H1 (cell line): ENCODE measurements around the gene NEDD9. TPM values are rescaled to one million over a fixed set of nuclear protein-coding genes. Genes with fewer than 3 reads are reported as not detected.
A peak's percentile ranks its signal among the peaks of the same experiment; 100 is the strongest.

Experiments used
- CTCF ChIA-PET: fragments of 300-600 bp; sonication (Branson Sonifier 250); formaldehyde crosslinking; loops from one replicate; lab custom pipeline; 2021; ENCODE audit not compliant: partially characterized antibody; lab: Charles Lee
- POLR2A ChIA-PET: fragments of 300-600 bp; sonication (Branson Sonifier 250); formaldehyde crosslinking; loops from one replicate; lab custom pipeline; 2021; ENCODE audit warnings: inconsistent platforms; ENCODE audit not compliant: partially characterized antibody; lab: Charles Lee
- DNase-seq, 2 experiments: peaks; one replicate each; pipeline versions ENCODE4 v3.0.0 to v3.0.0-alpha.2; 2010 to 2022; ENCODE audit warnings: low spot score in 2 of 2, low read depth in 1 of 2, mixed read lengths in 1 of 2
- FAIRE-seq: peaks from 2 replicates; lab custom pipeline; 2011; peaks lifted over from hg19 to GRCh38; lab: Jason Lieb, UNC
- H2AFZ ChIP-seq: 2 replicates; pipeline ENCODE4 v1.8.1; 2012; ENCODE audit warnings: low read length, inconsistent platforms
- H2AK5ac ChIP-seq: 2 replicates; pipeline ENCODE4 v1.6.1; 2013; ENCODE audit warnings: low read depth, low read length
- H2BK120ac ChIP-seq: replicated peaks from 2 replicates; pipeline ENCODE3; 2013; ENCODE audit warnings: low read depth, low read length, inconsistent platforms
- H2BK12ac ChIP-seq: 2 replicates; pipeline ENCODE4 v1.6.1; 2013; ENCODE audit warnings: low read depth, low read length
- H2BK15ac ChIP-seq: 2 replicates; pipeline ENCODE4 v1.6.1; 2013; ENCODE audit warnings: low read length
- H2BK20ac ChIP-seq: 2 replicates; pipeline ENCODE4 v1.6.1; 2013; ENCODE audit warnings: low read length
- H2BK5ac ChIP-seq: 2 replicates; pipeline ENCODE4 v1.6.1; 2013; ENCODE audit warnings: low read depth, low read length
- H3K14ac ChIP-seq: 2 replicates; pipeline ENCODE4 v1.6.1; 2013; ENCODE audit warnings: inconsistent platforms; ENCODE audit not compliant: insufficient read length
- H3K18ac ChIP-seq: 2 replicates; pipeline ENCODE4 v1.6.1; 2013; ENCODE audit warnings: low read length; ENCODE audit errors: extremely low read depth
- H3K23ac ChIP-seq: 2 replicates; pipeline ENCODE4 v1.6.1; 2013; ENCODE audit warnings: inconsistent platforms; ENCODE audit not compliant: insufficient read length
- H3K23me2 ChIP-seq: 2 replicates; pipeline ENCODE4 v1.6.1; 2013; ENCODE audit warnings: low read depth, low read length
- H3K27ac ChIP-seq: 2 replicates; pipeline ENCODE4 v1.6.1; 2011; ENCODE audit warnings: low read depth, low read length, inconsistent platforms
- H3K27me3 ChIP-seq, 4 experiments: replicated peaks in 1 of 4; 1 replicate in 1 of 4; 2 replicates in 3 of 4; pipeline versions ENCODE4 v1.6.1 to v1.8.1; 2011 to 2013; ENCODE audit warnings: low read length in 3 of 4, mild to moderate bottlenecking in 3 of 4, inconsistent platforms in 2 of 4, mixed read lengths in 2 of 4, moderate library complexity in 1 of 4; ENCODE audit not compliant: control insufficient read depth in 3 of 4, insufficient read depth in 3 of 4; ENCODE audit errors: extremely low read depth in 1 of 4
- H3K36me3 ChIP-seq, 4 experiments: 2 replicates each; pipeline versions ENCODE4 v1.6.1 to v1.8.1; 2011 to 2013; ENCODE audit warnings: mild to moderate bottlenecking in 4 of 4, low read length in 3 of 4, moderate library complexity in 2 of 4, control low read depth in 1 of 4, inconsistent platforms in 1 of 4; ENCODE audit not compliant: insufficient read depth in 4 of 4, control insufficient read depth in 2 of 4
- H3K4ac ChIP-seq: replicated peaks from 2 replicates; pipeline ENCODE3; 2013; ENCODE audit warnings: low read length, low read depth, mixed read lengths, inconsistent platforms; ENCODE audit not compliant: insufficient read length
- H3K4me1 ChIP-seq, 4 experiments: replicated peaks in 1 of 4; 1 replicate in 1 of 4; 2 replicates in 3 of 4; pipeline versions ENCODE4 v1.6.1 to v1.8.1; 2011 to 2013; ENCODE audit warnings: low read length in 3 of 4, inconsistent platforms in 2 of 4, mixed read lengths in 1 of 4; ENCODE audit not compliant: insufficient read depth in 4 of 4, control insufficient read depth in 3 of 4
- H3K4me2 ChIP-seq, 2 experiments: 2 replicates each; pipeline versions ENCODE4 v1.6.1 to v1.8.1; 2011 to 2013; ENCODE audit warnings: low read depth in 2 of 2, low read length in 2 of 2, control low read depth in 1 of 2, inconsistent platforms in 1 of 2, mild to moderate bottlenecking in 1 of 2; ENCODE audit not compliant: insufficient read depth in 1 of 2
- H3K4me3 ChIP-seq, 4 experiments: fragments of 200-600, 300-600 bp in 1 of 4; sonication (generic), shearing (Covaris generic), sonication (Bioruptor Twin) in 1 of 4; 2 replicates each; pipeline versions ENCODE4 v1.5.1 to v1.8.1; 2011 to 2016; ENCODE audit warnings: low read length in 4 of 4, low read depth in 3 of 4, control low read depth in 2 of 4, inconsistent platforms in 2 of 4, mild to moderate bottlenecking in 2 of 4, mixed read lengths in 1 of 4, moderate library complexity in 1 of 4; ENCODE audit not compliant: insufficient read depth in 2 of 4; ENCODE audit errors: extremely low read depth in 1 of 4
- H3K56ac ChIP-seq: replicated peaks from 2 replicates; pipeline ENCODE3; 2013; ENCODE audit warnings: low read depth, mild to moderate bottlenecking, mixed read lengths, low read length, inconsistent platforms; ENCODE audit not compliant: insufficient read length
- H3K79me1 ChIP-seq: 2 replicates; pipeline ENCODE4 v1.6.1; 2013; ENCODE audit warnings: low read depth, low read length, control low read depth
- H3K79me2 ChIP-seq, 2 experiments: 2 replicates each; pipeline versions ENCODE4 v1.6.1 to v1.8.1; 2012 to 2013; ENCODE audit warnings: low read length in 2 of 2, mild to moderate bottlenecking in 2 of 2, inconsistent platforms in 1 of 2; ENCODE audit not compliant: insufficient read depth in 2 of 2, control insufficient read depth in 1 of 2
- H3K9ac ChIP-seq, 4 experiments: replicated peaks in 1 of 4; 1 replicate in 1 of 4; 2 replicates in 3 of 4; pipeline versions ENCODE4 v1.6.1 to v1.8.1; 2011 to 2013; ENCODE audit warnings: low read depth in 3 of 4, low read length in 3 of 4, control low read depth in 2 of 4, mild to moderate bottlenecking in 2 of 4, moderate library complexity in 2 of 4, inconsistent platforms in 1 of 4; ENCODE audit errors: extremely low read depth in 1 of 4
- H3K9me3 ChIP-seq, 2 experiments: 2 replicates each; pipeline versions ENCODE4 v1.6.1 to v1.8.1; 2012 to 2013; ENCODE audit warnings: mild to moderate bottlenecking in 2 of 2, moderate library complexity in 2 of 2, control low read depth in 1 of 2, inconsistent platforms in 1 of 2, low read depth in 1 of 2, low read length in 1 of 2, mixed read lengths in 1 of 2; ENCODE audit not compliant: insufficient read depth in 2 of 2
- H4K20me1 ChIP-seq, 2 experiments: replicated peaks in 1 of 2; 2 replicates each; pipeline versions ENCODE3 to v1.8.1; 2011 to 2013; ENCODE audit warnings: inconsistent platforms in 2 of 2, low read length in 2 of 2, mild to moderate bottlenecking in 1 of 2; ENCODE audit not compliant: insufficient read depth in 2 of 2, control insufficient read depth in 1 of 2
- H4K5ac ChIP-seq: 2 replicates; pipeline ENCODE4 v1.6.1; 2013; ENCODE audit warnings: low read length, low read depth, mixed read lengths, inconsistent platforms; ENCODE audit not compliant: insufficient read length
- H4K8ac ChIP-seq: 2 replicates; pipeline ENCODE4 v1.8.0; 2013; ENCODE audit warnings: mild to moderate bottlenecking, moderate library complexity, low read length, inconsistent platforms; ENCODE audit not compliant: insufficient read depth; ENCODE audit errors: extremely low read depth
- H4K91ac ChIP-seq: replicated peaks from 2 replicates; pipeline ENCODE3; 2013; ENCODE audit warnings: low read length, mixed read lengths, inconsistent platforms; ENCODE audit not compliant: insufficient read length
- JUND ChIP-seq: IDR thresholded peaks from 2 replicates; pipeline ENCODE4 v1.6.1; 2011; ENCODE audit warnings: mild to moderate bottlenecking, improper control_type of control experiment, low read length
- POLR2AphosphoS5 ChIP-seq: IDR thresholded peaks from 2 replicates; pipeline ENCODE4 v1.6.1; 2011; ENCODE audit warnings: low read depth, low read length
- SAP30 ChIP-seq: fragments of 300-600 bp; sonication (generic); IDR thresholded peaks from 2 replicates; pipeline ENCODE4 v1.7.1; 2012; ENCODE audit warnings: low read length, moderate library complexity, mild to moderate bottlenecking, inconsistent platforms; ENCODE audit not compliant: insufficient read depth, insufficient replicate concordance
- SUZ12 ChIP-seq: fragments of 200-600 bp; sonication (generic); IDR thresholded peaks from 2 replicates; pipeline ENCODE4 v1.6.1; 2012; ENCODE audit warnings: mild to moderate bottlenecking, inconsistent platforms, low read length, moderate library complexity, mixed read lengths
- WGBS, 2 experiments: shearing (Covaris generic) in 1 of 2; methylation state at CpG; one replicate each; pipeline versions ENCODE4 v1.1.6 to v1.1.7; 2013 to 2015; ENCODE audit warnings: low lambda C conversion rate in 2 of 2, mixed read lengths in 2 of 2, inconsistent platforms in 1 of 2, low coverage in 1 of 2, missing lambda C conversion rate in 1 of 2; ENCODE audit not compliant: insufficient replicate concordance in 2 of 2, insufficient coverage in 1 of 2, insufficient read length in 1 of 2; ENCODE audit errors: extremely low coverage in 1 of 2, missing lambda C conversion rate in 1 of 2; 5-methylcytosine and 5-hydroxymethylcytosine counted together
- polyA plus RNA-seq, 7 experiments: library from polyadenylated mRNA; depleted of rRNA in 3 of 7; stranded (reverse) in 5 of 7; unstranded in 2 of 7; fragments of >200 nt in 5 of 7; fragments of 200-250 nt in 2 of 7; gene quantifications; 1 replicate in 5 of 7; 2 replicates in 1 of 7; 4 replicates in 1 of 7; pipeline versions ENCODE4 v1.2.1 to v1.2.3, GENCODE V29; 2011 to 2013; ENCODE audit warnings: missing spikeins in 2 of 7, mixed read lengths in 2 of 7
- total RNA-seq: library from RNA; stranded (reverse); fragmentation: NEBNext Ultra II Directional; extraction: Animal tissue kit (Norgen Biotek cat#: 25700); gene quantifications from 2 replicates; pipeline ENCODE4 v1.2.1, GENCODE V29; 2021
- TF ChIP-seq, protein P1 (sequence below): IDR thresholded peaks from 2 replicates; pipeline ENCODE4 v1.6.1; 2011; ENCODE audit warnings: low read depth, mild to moderate bottlenecking, low read length; ENCODE audit not compliant: insufficient read depth
- TF ChIP-seq, protein P2 (sequence below): IDR thresholded peaks from 2 replicates; pipeline ENCODE4 v1.6.1; 2012; ENCODE audit warnings: low read length, inconsistent platforms

NEDD9 gene
- total and polyA plus RNA-seq, 2 of the 8 experiments (the other 6 are each of a cell fraction or from before 2014, with no cell fraction given): 3.6 to 12.0 TPM

DNA sequence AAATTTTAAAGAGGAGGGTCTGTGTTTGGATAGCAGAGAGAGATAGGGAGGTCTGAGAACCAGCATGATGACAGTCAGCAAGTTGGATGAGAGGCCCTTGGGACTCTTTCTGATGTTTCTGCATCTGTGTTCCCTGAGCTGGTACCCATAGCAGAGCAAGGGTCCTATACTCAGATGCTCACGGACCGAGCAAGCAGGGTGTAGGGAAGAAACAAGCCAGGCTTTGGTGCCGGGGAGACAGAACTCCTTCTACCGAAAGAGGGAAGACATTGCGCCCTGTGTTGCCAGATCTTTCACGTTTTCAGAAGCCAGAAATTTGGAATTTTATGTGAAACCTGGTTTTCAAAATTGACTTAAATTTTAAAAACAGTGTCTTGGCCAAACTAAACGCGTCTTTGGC is 34.6 kb downstream of the NEDD9 start:
- TF ChIP-seq SUZ12 (no peak), JUND (no peak), POLR2AphosphoS5 (no peak), SAP30 (no peak)
- TF ChIP-seq, protein P1, sequence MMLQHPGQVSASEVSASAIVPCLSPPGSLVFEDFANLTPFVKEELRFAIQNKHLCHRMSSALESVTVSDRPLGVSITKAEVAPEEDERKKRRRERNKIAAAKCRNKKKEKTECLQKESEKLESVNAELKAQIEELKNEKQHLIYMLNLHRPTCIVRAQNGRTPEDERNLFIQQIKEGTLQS: no peak
- TF ChIP-seq, protein P2, sequence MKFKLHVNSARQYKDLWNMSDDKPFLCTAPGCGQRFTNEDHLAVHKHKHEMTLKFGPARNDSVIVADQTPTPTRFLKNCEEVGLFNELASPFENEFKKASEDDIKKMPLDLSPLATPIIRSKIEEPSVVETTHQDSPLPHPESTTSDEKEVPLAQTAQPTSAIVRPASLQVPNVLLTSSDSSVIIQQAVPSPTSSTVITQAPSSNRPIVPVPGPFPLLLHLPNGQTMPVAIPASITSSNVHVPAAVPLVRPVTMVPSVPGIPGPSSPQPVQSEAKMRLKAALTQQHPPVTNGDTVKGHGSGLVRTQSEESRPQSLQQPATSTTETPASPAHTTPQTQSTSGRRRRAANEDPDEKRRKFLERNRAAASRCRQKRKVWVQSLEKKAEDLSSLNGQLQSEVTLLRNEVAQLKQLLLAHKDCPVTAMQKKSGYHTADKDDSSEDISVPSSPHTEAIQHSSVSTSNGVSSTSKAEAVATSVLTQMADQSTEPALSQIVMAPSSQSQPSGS: no peak
- no peak overlapping the region for H2BK15ac ChIP-seq
- no peaks in the 10 kb centered on the region for H3K79me1 ChIP-seq
- H4K8ac ChIP-seq: no peak overlapping the region
- H3K4me2 ChIP-seq: peak overlapping the region; percentile 3 to 67; a peak in 2 of 4 replicates
- H3K27me3 ChIP-seq: no peaks in the 10 kb centered on the region; a peak in 1 of 7 replicates
- no peak overlapping the region; the same call in 1 of the 2 replicates for H3K18ac ChIP-seq
- WGBS, 2 experiments: 90% methylated on average over 8 of the region's 8 CpGs; no CpG with 5 or more reads in 1 of the 2 experiments
- H2BK12ac ChIP-seq: no peak overlapping the region
- no peaks in the 10 kb centered on the region for H3K23me2 ChIP-seq
- CTCF ChIA-PET: no interaction called here
- no peak overlapping the region for H2AFZ ChIP-seq
- H3K4me3 ChIP-seq: no peak overlapping the region
- H4K20me1 ChIP-seq: no peaks in the 10 kb centered on the region
- H3K23ac ChIP-seq: no peak overlapping the region
- POLR2A ChIA-PET: no interaction called here
- no peak overlapping the region for H4K91ac ChIP-seq
- H2BK5ac ChIP-seq: peak overlapping the region; percentile 35; the same call in 1 of the 2 replicates
- no peak overlapping the region for H3K56ac ChIP-seq
- H3K36me3 ChIP-seq: 0 out of 8 replicates have a peak, but pooled peaks cover 0 to 2% (median 0%) of the 10 kb centered on the region in 4 experiments
- H3K14ac ChIP-seq: no peak overlapping the region
- peaks cover 11 to 33% (median 30%) of the 10 kb centered on the region in 4 experiments for H3K4me1 ChIP-seq
- peak overlapping the region; percentile 24 for H2BK120ac ChIP-seq
- H3K4ac ChIP-seq: no peak overlapping the region
- FAIRE-seq (no peak), DNase-seq (no peak)
- H2AK5ac ChIP-seq: no peak overlapping the region
- H3K27ac ChIP-seq: 0 out of 2 replicates have a peak overlapping the region, but pooled peaks have one; percentile 3
- no peaks in the 10 kb centered on the region for H3K9me3 ChIP-seq
- no peaks in the 10 kb centered on the region for H3K79me2 ChIP-seq
- no peak overlapping the region for H3K9ac ChIP-seq
- no peak overlapping the region for H4K5ac ChIP-seq
- no peak overlapping the region; the same call in 1 of the 2 replicates for H2BK20ac ChIP-seq
